OCI-LY1 (cell line): ENCODE results near the gene SF3B2.

Experiments
- H2AFZ ChIP-seq: fragments of 200-600 bp; sonication (generic), shearing (Covaris generic); 2 replicates; pipeline ENCODE4 v1.6.0; 2014; ENCODE audit warnings: antibody characterized with exemption, mild to moderate bottlenecking, low read length
- H3F3A ChIP-seq: fragments of 200-600 bp; sonication (generic), shearing (Covaris generic); 2 replicates; pipeline ENCODE4 v1.6.0; 2014; ENCODE audit warnings: mild to moderate bottlenecking, antibody characterized with exemption, low read length, moderate library complexity; ENCODE audit not compliant: insufficient read depth
- H3K27ac ChIP-seq: fragments of 200-600 bp; sonication (generic); 2 replicates; pipeline ENCODE4 v1.5.1; 2014; ENCODE audit warnings: low read length, mixed run types, mild to moderate bottlenecking, low read depth; ENCODE audit not compliant: poor library complexity, severe bottlenecking
- H3K27me3 ChIP-seq: fragments of 200-600 bp; sonication (generic); 2 replicates; pipeline ENCODE4 v1.6.0; 2014; ENCODE audit warnings: antibody characterized with exemption, mild to moderate bottlenecking, low read length, moderate library complexity; ENCODE audit not compliant: insufficient read depth
- H3K36me3 ChIP-seq: fragments of 200-600 bp; sonication (generic); 2 replicates; pipeline ENCODE4 v1.6.1; 2014; ENCODE audit warnings: mild to moderate bottlenecking, antibody characterized with exemption, low read length, moderate library complexity, mixed read lengths; ENCODE audit not compliant: insufficient read depth
- H3K4me1 ChIP-seq: fragments of 200-600 bp; sonication (generic); 2 replicates; pipeline ENCODE4 v1.5.1; 2014; ENCODE audit warnings: mild to moderate bottlenecking, low read length, moderate library complexity; ENCODE audit not compliant: insufficient read depth, severe bottlenecking
- H3K4me2 ChIP-seq: fragments of 200-600 bp; sonication (generic), shearing (Covaris generic); 2 replicates; pipeline ENCODE4 v1.6.1; 2014; ENCODE audit warnings: low read length
- H3K4me3 ChIP-seq: fragments of 200-600 bp; sonication (generic); 2 replicates; pipeline ENCODE4 v1.5.1; 2014; ENCODE audit warnings: low read length, low read depth, mild to moderate bottlenecking, mixed read lengths; ENCODE audit not compliant: poor library complexity, severe bottlenecking
- H3K79me2 ChIP-seq: fragments of 200-600 bp; shearing (Covaris generic); 2 replicates; pipeline ENCODE4 v1.6.1; 2016; ENCODE audit warnings: mixed run types, low read length, mixed read lengths; ENCODE audit not compliant: insufficient read depth
- H3K9ac ChIP-seq: fragments of 200-600 bp; sonication (generic), shearing (Covaris generic); 2 replicates; pipeline ENCODE4 v1.6.1; 2014; ENCODE audit warnings: mild to moderate bottlenecking, low read length, mixed read lengths
- H3K9me2 ChIP-seq: fragments of 200-600 bp; sonication (generic), shearing (Covaris generic); 2 replicates; pipeline ENCODE4 v1.6.1; 2014; ENCODE audit warnings: low read depth, mild to moderate bottlenecking, low read length, mixed read lengths
- H3K9me3 ChIP-seq: fragments of 200-600 bp; shearing (Covaris generic); 2 replicates; pipeline ENCODE4 v1.6.1; 2014; ENCODE audit warnings: low read length, mixed read lengths
- H4K20me1 ChIP-seq: fragments of 200-600 bp; sonication (generic), shearing (Covaris generic); 2 replicates; pipeline ENCODE4 v1.6.0; 2016; ENCODE audit warnings: mild to moderate bottlenecking, low read length; ENCODE audit not compliant: insufficient read depth
- CTCF ChIP-seq: fragments of 200-600 bp; sonication (generic), shearing (Covaris generic); IDR thresholded peaks from 2 replicates; pipeline ENCODE4 v1.5.1; 2017; ENCODE audit warnings: mild to moderate bottlenecking, antibody characterized with exemption, low read length, moderate library complexity, mixed read lengths
- EZH2 ChIP-seq: fragments of 200-600 bp; sonication (generic), shearing (Covaris generic); IDR thresholded peaks from 2 replicates; pipeline ENCODE4 v1.8.0; 2017; ENCODE audit warnings: borderline replicate concordance, mixed run types, mild to moderate bottlenecking, antibody characterized with exemption, low read length, moderate library complexity, mixed read lengths

The SF3B2 gene

GRCh38 chr11:66055021-66055420, 2.9 kb downstream of the SF3B2 start:
- Histone ChIP-seq H3K27me3 (no peaks in the 10 kb centered on the region), H3K4me1 (peaks cover 22% of the 10 kb centered on the region), H4K20me1 (no peaks in the 10 kb centered on the region), H3K9me3 (no peaks in the 10 kb centered on the region), H3K9ac (no peak overlapping the region), H3K79me2 (peaks cover 16% of the 10 kb centered on the region), H3K4me3 (no peak overlapping the region), H3K4me2 (no peak overlapping the region), H3K27ac (no peak overlapping the region), H3K36me3 (peaks cover 63% of the 10 kb centered on the region), H3K9me2 (no peaks in the 10 kb centered on the region), H3F3A (no peaks in the 10 kb centered on the region), H2AFZ (no peak overlapping the region)
- TF ChIP-seq EZH2 (no peak), CTCF (no peak)

- Histone ChIP-seq H3K4me1 (peaks cover 12% of the 10 kb centered on the region), H2AFZ (no peak overlapping the region), H4K20me1 (no peaks in the 10 kb centered on the region), H3K9ac (no peak overlapping the region), H3K4me2 (no peak overlapping the region), H3K27me3 (no peaks in the 10 kb centered on the region), H3K9me3 (no peaks in the 10 kb centered on the region), H3K9me2 (no peaks in the 10 kb centered on the region), H3K4me3 (no peak overlapping the region), H3K27ac (no peak overlapping the region), H3K36me3 (peaks cover 77% of the 10 kb centered on the region), H3F3A (no peaks in the 10 kb centered on the region), H3K79me2 (peaks cover 16% of the 10 kb centered on the region)
- TF ChIP-seq EZH2 (no peak), CTCF (no peak)
These were observed 4.3 kb downstream of the SF3B2 start for GRCh38 chr11:66056501-66056900.

GRCh38 chr11:66059966-66060680, 8.0 kb downstream of the SF3B2 start:
- Histone ChIP-seq H3K27me3 (no peaks in the 10 kb centered on the region), H4K20me1 (no peaks in the 10 kb centered on the region), H3F3A (no peaks in the 10 kb centered on the region; the same call in 1 of the 2 replicates), H2AFZ (no peak overlapping the region), H3K4me1 (no peaks in the 10 kb centered on the region), H3K9ac (no peak overlapping the region), H3K9me3 (0 out of 2 replicates have a peak, but pooled peaks cover 3% of the 10 kb centered on the region), H3K4me2 (no peak overlapping the region), H3K79me2 (no peaks in the 10 kb centered on the region), H3K36me3 (peaks cover 97% of the 10 kb centered on the region), H3K27ac (no peak overlapping the region), H3K4me3 (no peak overlapping the region), H3K9me2 (no peaks in the 10 kb centered on the region)
- TF ChIP-seq EZH2 (no peak), CTCF (no peak)
